Amniotic stem cell (primary cell): ENCODE measurements around the gene DIP2C.
"Not testable (repeated sequence)": the region's sequence is repeated elsewhere in the genome, so short reads cannot be mapped to it uniquely, and the experiment has no call there.

Experiments used
- DNase-seq: peaks from one replicate; lab custom pipeline; 2025; lab: John Stamatoyannopoulos, UW

Gene DIP2C

GRCh38 chr10:697097-697875, 7.8 kb upstream of the DIP2C start:
- no peak for DNase-seq

GRCh38 chr10:695396-695795, 5.9 kb upstream of the DIP2C start:
- DNase-seq: no peak

GRCh38 chr10:693506-693905, 4.0 kb upstream of the DIP2C start:
- no peak for DNase-seq

GRCh38 chr10:692682-693351, 3.3 kb upstream of the DIP2C start:
- no peak for DNase-seq

- no peak for DNase-seq
Observed at GRCh38 chr10:691216-691615, 1.7 kb upstream of the DIP2C start.

- DNase-seq: no peak
Observed at GRCh38 chr10:690372-691161, 1.1 kb upstream of the DIP2C start.

GRCh38 chr10:689121-689451, 382 bp downstream of the DIP2C start:
- no peak for DNase-seq

- peak; percentile 30 for DNase-seq
Observed at GRCh38 chr10:688312-689120, 952 bp downstream of the DIP2C start.

GRCh38 chr10:687583-688311, 1.7 kb downstream of the DIP2C start:
- no peak for DNase-seq

- DNase-seq: no peak
Observed at GRCh38 chr10:686155-686931, 3.1 kb downstream of the DIP2C start.

- no peak for DNase-seq
Observed at GRCh38 chr10:685613-686012, 3.9 kb downstream of the DIP2C start.

GRCh38 chr10:683448-684071, 5.9 kb downstream of the DIP2C start:
- peak; percentile 43 for DNase-seq

GRCh38 chr10:682931-683447, 6.5 kb downstream of the DIP2C start:
- DNase-seq: no peak

- no peak for DNase-seq
Observed at GRCh38 chr10:681670-682318, 7.7 kb downstream of the DIP2C start.

- no peak for DNase-seq
Observed at GRCh38 chr10:680745-681144, 8.7 kb downstream of the DIP2C start.

- no peak for DNase-seq
Observed at GRCh38 chr10:680146-680545, 9.3 kb downstream of the DIP2C start.

- no peak for DNase-seq
Observed at GRCh38 chr10:679556-679955, 9.9 kb downstream of the DIP2C start.

- DNase-seq: not testable (repeated sequence)
Observed at GRCh38 chr10:678662-679005, 10.8 kb downstream of the DIP2C start.
